BJ (cell line): Measurements from ENCODE around the gene DNA2. TPM values are rescaled to one million over a fixed set of nuclear protein-coding genes. Genes with fewer than 3 reads are reported as not detected.

Experiments
- CTCF ChIA-PET: fragments of 350-600 bp; formaldehyde crosslinking; extraction: SDS; loops from one replicate; lab custom pipeline; 2021; ENCODE audit warnings: antibody characterized with exemption, inconsistent platforms; lab: Yijun Ruan, JAX
- POLR2A ChIA-PET: fragments of 300-600 bp; sonication (Branson Sonifier 250); formaldehyde crosslinking; extraction: SDS; loops from one replicate; lab custom pipeline; 2021; ENCODE audit warnings: antibody characterized with exemption; lab: Charles Lee
- DNase-seq: peaks from one replicate; pipeline ENCODE4 v3.0.0-alpha.2; 2011; ENCODE audit warnings: low read depth
- H3K27me3 ChIP-seq: 2 replicates; pipeline ENCODE4 v1.6.0; 2011; ENCODE audit warnings: low read length; ENCODE audit not compliant: control insufficient read depth, insufficient read depth
- H3K36me3 ChIP-seq: 2 replicates; pipeline ENCODE4 v1.5.1; 2011; ENCODE audit warnings: low read length; ENCODE audit not compliant: control insufficient read depth, insufficient read depth
- H3K4me3 ChIP-seq: 2 replicates; pipeline ENCODE4 v1.5.1; 2011; ENCODE audit warnings: low read depth, mild to moderate bottlenecking, control low read depth, low read length
- CTCF ChIP-seq: IDR thresholded peaks from 2 replicates; pipeline ENCODE4 v1.5.1; 2011; ENCODE audit warnings: low read depth, mild to moderate bottlenecking, control low read depth, inconsistent platforms, low read length, moderate library complexity; ENCODE audit not compliant: insufficient read depth
- polyA plus RNA-seq: library from polyadenylated mRNA; depleted of rRNA; stranded (reverse); fragments of >200 nt; gene quantifications from 2 replicates; pipeline ENCODE4 v1.2.3, GENCODE V29; 2011; rRNA removed
- small RNA-seq: library from RNA; depleted of rRNA; stranded (forward); fragments of <200 nt; gene quantifications from one replicate; pipeline ENCODE3, GENCODE V24; 2012; ENCODE audit warnings: low replicate concordance, low read depth; ENCODE audit not compliant: insufficient read length

DNA2 gene
- polyA plus RNA-seq, 1 experiment, result 0.74 TPM

DNA sequence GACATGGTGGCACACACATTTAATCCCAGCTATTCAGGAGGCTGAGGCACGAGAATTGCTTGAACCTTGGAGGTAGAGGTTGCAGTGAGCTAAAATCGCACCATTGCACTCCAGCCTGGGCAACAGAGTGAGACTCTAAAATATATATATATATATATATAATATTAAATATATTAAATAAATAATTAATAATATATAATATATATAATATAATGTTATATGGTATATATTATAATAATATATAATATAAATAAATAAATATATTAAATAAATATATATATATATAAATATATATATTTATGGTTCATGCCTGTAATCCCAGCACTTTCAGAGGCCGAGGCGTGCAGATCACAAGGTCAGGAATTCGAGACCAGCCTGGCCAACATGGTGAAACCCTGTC is 105.2 kb downstream of the DNA2 start:
- ChIA-PET POLR2A (no interaction called here), CTCF (interaction anchor here (2.3 kb wide), 1 partner anchor 18 kb away, joined by 8 read pairs; no protein-coding TSS in a partner anchor)
- no peak for TF ChIP-seq CTCF
- no peaks in the 10 kb centered on the region for H3K27me3 ChIP-seq
- peaks cover 2% of the 10 kb centered on the region; the same call in 1 of the 2 replicates for H3K36me3 ChIP-seq
- DNase-seq, result no peak
- H3K4me3 ChIP-seq, result no peak overlapping the region

DNA sequence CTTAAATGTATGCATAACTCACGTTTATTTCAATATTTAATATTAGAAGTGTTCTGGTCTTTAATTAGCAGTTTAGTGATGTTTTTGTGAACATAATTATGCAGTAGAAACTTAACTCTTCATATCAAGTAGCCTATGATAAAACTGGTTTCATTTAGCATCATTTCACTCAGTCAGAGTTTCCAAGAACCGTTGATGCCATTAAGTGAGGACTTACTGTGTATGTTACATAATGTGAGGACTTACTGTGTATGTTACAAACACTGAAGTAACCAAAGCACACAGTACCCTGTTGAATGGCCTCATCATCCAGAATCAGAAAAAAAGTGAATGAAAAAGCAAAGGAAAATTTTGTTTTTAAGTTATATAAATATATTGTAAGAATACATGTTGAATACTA is 106.2 kb downstream of the DNA2 start:
- ChIA-PET CTCF (interaction anchor here (2.3 kb wide), 1 partner anchor 17 kb away, joined by 8 read pairs; no protein-coding TSS in a partner anchor), POLR2A (no interaction called here)
- TF ChIP-seq CTCF, result no peak
- H3K36me3 ChIP-seq, result peaks cover 2% of the 10 kb centered on the region; the same call in 1 of the 2 replicates
- no peaks in the 10 kb centered on the region for H3K27me3 ChIP-seq
- H3K4me3 ChIP-seq, result no peak overlapping the region
- DNase-seq, result no peak

DNA sequence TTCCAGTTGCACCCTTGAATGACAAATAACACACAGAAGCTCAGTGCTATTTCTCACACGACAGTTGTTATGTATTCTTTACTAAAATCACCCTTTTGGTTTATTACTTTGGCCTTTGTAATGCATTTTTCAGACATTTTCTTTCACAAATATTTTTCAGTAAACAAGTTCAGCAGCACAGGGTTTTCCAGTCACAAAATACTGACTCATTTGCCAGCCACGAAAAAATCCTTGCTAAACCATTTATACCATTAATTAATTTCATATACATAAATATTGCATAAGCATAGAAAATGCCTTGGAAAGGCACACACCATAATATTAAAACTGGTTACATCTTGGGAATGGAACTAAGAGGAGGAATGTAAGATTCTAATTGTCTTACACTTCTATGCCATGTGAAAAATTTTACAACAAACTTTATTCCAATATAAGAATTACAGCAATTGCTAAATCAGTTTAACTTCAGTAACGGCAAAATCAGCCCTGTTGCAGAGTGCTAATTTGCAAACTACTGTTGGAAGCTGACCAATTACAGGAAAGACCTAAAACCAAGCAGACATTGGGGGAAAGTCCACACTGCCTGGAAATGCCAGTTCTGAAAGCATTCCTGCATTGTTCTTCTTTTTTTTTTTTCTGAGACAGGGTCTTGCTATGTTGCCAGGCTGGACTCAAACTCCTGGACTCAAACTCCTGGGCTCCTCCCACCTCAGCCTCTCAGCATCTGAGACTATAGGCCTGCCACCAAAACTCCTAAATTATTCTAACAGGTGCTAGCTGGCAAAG is 107.5 kb downstream of the DNA2 start:
- TF ChIP-seq CTCF, result no peak
- ChIA-PET CTCF (interaction anchor here (2.3 kb wide), 1 partner anchor 16 kb away, joined by 8 read pairs; no protein-coding TSS in a partner anchor), POLR2A (no interaction called here)
- DNase-seq, result no peak
- H3K4me3 ChIP-seq, result no peak overlapping the region
- H3K27me3 ChIP-seq, result no peaks in the 10 kb centered on the region
- peaks cover 2% of the 10 kb centered on the region; the same call in 1 of the 2 replicates for H3K36me3 ChIP-seq

Small RNA genes within 50 kb of the gene (small RNA-seq; reads per million reads assigned to genes)
- gene RF00019 (not detected), gene RNA5SP319 (not detected)

Other genes with a start within 250 kb of the DNA2 start
- gene ATOH7, start 239.9 kb downstream of the DNA2 start, polyA plus RNA-seq, result 0.05 TPM in 1 of 2 replicates, not detected in the other
- 27.7 and 59.1 TPM in 2 replicates for gene HNRNPH3, start 139.9 kb downstream of the DNA2 start, polyA plus RNA-seq
- 1.1 and 2.1 TPM in 2 replicates for gene PBLD, start 139.0 kb downstream of the DNA2 start, polyA plus RNA-seq
- 6.7 and 15.2 TPM in 2 replicates for gene RUFY2, start 64.7 kb downstream of the DNA2 start, polyA plus RNA-seq
- 5.0 and 13.4 TPM in 2 replicates for gene SLC25A16, start 55.5 kb upstream of the DNA2 start, polyA plus RNA-seq
- 1.1 and 1.9 TPM in 2 replicates for gene TET1, start 88.4 kb upstream of the DNA2 start, polyA plus RNA-seq
- gene CCAR1, start 249.3 kb upstream of the DNA2 start, polyA plus RNA-seq, result 61.4 and 64.2 TPM in 2 replicates